GM18858 (cell line): Measurements from ENCODE around the gene OR51G2.
"Not testable (repeated sequence)": the region's sequence is repeated elsewhere in the genome, so short reads cannot be mapped to it uniquely, and the experiment has no call there.

ENCODE experiments used
- ATAC-seq: cut with Tn5 transposase; IDR thresholded peaks from one replicate; pipeline ENCODE4 v1.9.1; 2021; ENCODE audit not compliant: unreplicated experiment

The OR51G2 gene

GRCh38 chr11:4919250-4919649 lies at the start of gene OR51G2:
OR51G2 (minus strand) TSS chr11:4919350; CDS start chr11:4915663, 3,687 bp downstream.
- no peak for ATAC-seq

GRCh38 chr11:4962816-4963215 lies 43.7 kb upstream of the OR51G2 start:
- ATAC-seq, result no peak

GRCh38 chr11:4960877-4961276 lies 41.7 kb upstream of the OR51G2 start:
- no peak for ATAC-seq

- no peak for ATAC-seq
These were observed 38.2 kb upstream of the OR51G2 start for GRCh38 chr11:4957396-4957795.

- ATAC-seq, result not testable (repeated sequence)
These were observed 36.5 kb upstream of the OR51G2 start, which contains the start of gene OR51A2 for GRCh38 chr11:4955613-4956012. OR51A2 (minus strand) TSS chr11:4955713; CDS start chr11:4955713, 0 bp downstream.

GRCh38 chr11:4947505-4947904 lies 28.4 kb upstream of the OR51G2 start, which contains the start of gene OR51A4:
OR51A4 (minus strand) TSS chr11:4947605; CDS start chr11:4947100, 505 bp downstream.
- ATAC-seq, result no peak

GRCh38 chr11:4936745-4937144 lies 17.6 kb upstream of the OR51G2 start:
- ATAC-seq, result no peak

GRCh38 chr11:4932751-4933150 lies 13.6 kb upstream of the OR51G2 start:
- no peak for ATAC-seq

- ATAC-seq, result no peak
These were observed 7.5 kb upstream of the OR51G2 start for GRCh38 chr11:4926608-4927007.

- no peak for ATAC-seq
These were observed 5.1 kb upstream of the OR51G2 start, which contains the start of gene OR51G1 for GRCh38 chr11:4924239-4924638. OR51G1 (minus strand) TSS chr11:4924339; CDS start chr11:4924339, 0 bp downstream.

GRCh38 chr11:4922304-4922703 lies 3.2 kb upstream of the OR51G2 start:
- no peak for ATAC-seq

- ATAC-seq, result no peak
These were observed 2.6 kb upstream of the OR51G2 start for GRCh38 chr11:4921796-4922195.

GRCh38 chr11:4916581-4916980 lies 2.6 kb downstream of the OR51G2 start:
- no peak for ATAC-seq

- ATAC-seq, result no peak
These were observed 15.7 kb downstream of the OR51G2 start, which contains the start of gene OR51A7 for GRCh38 chr11:4903484-4903883. OR51A7 (plus strand) TSS chr11:4903783; CDS start chr11:4907370, 3,587 bp downstream.

- no peak for ATAC-seq
These were observed 27.0 kb downstream of the OR51G2 start for GRCh38 chr11:4891996-4892640.

- no peak for ATAC-seq
These were observed 28.9 kb downstream of the OR51G2 start for GRCh38 chr11:4890279-4890678.

GRCh38 chr11:4887591-4887990 lies 31.6 kb downstream of the OR51G2 start:
- no peak for ATAC-seq

- ATAC-seq, result no peak
These were observed 33.0 kb downstream of the OR51G2 start for GRCh38 chr11:4886186-4886585.

GRCh38 chr11:4884361-4884760 lies 34.8 kb downstream of the OR51G2 start:
- ATAC-seq, result no peak

GRCh38 chr11:4882543-4882942 lies 36.6 kb downstream of the OR51G2 start:
- no peak for ATAC-seq

GRCh38 chr11:4881860-4882500 lies 37.2 kb downstream of the OR51G2 start, which contains the start of gene OR51T1:
OR51T1 (plus strand) TSS chr11:4881900; CDS start chr11:4881900, 0 bp downstream.
- ATAC-seq, result no peak

- no peak for ATAC-seq
These were observed 38.0 kb downstream of the OR51G2 start for GRCh38 chr11:4881188-4881587.
